CD4-positive, alpha-beta T cell treated with Interferon gamma for 1 hour (primary cell): ENCODE data around the gene MACF1.
"Not testable (repeated sequence)": the region's sequence is repeated elsewhere in the genome, so short reads cannot be mapped to it uniquely, and the experiment has no call there.

Source experiments
- DNase-seq: peaks from one replicate; pipeline ENCODE4 v3.0.0-alpha.2; 2020

Gene MACF1

GRCh38 chr1:39426346-39426745 is 221.9 kb downstream of the MACF1 start:
- no peak for DNase-seq

- DNase-seq: no peak
These were observed 222.9 kb downstream of the MACF1 start for GRCh38 chr1:39427374-39427773.

- no peak for DNase-seq
These were observed 223.4 kb downstream of the MACF1 start for GRCh38 chr1:39427912-39428311.

- DNase-seq: no peak
These were observed 227.4 kb downstream of the MACF1 start for GRCh38 chr1:39431927-39432326.

DNA sequence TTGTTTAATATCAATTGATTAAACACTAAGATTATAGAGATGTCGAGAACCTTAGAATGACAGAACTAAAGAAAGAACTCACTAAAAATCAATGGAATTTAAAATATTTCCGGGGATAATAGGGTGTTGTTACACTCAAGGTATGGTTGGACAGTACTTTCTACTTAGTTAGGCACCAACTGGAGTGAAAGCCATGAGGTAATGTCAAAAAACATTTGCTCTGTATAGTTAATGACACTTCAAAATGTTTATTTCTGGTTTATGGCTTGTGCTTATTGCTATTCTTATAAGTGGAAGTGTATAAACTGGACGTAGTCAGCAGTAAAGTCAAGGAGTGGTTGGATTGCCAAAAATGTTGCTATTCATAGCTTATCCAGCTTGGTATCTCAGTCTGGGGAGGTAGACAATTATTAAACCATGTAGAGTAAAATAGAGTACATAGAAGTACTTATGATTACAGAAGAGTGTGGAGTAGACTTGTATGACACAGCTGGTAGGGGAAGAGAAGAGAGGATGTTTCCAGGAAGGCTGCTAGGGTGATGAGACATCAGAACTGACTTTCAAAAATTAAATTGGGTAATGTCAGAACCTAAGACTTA is 230.4 kb downstream of the MACF1 start:
- DNase-seq: no peak

- no peak for DNase-seq
These were observed 231.1 kb downstream of the MACF1 start for GRCh38 chr1:39435597-39435996.

GRCh38 chr1:39436842-39437241 is 232.3 kb downstream of the MACF1 start:
- DNase-seq: no peak

DNA sequence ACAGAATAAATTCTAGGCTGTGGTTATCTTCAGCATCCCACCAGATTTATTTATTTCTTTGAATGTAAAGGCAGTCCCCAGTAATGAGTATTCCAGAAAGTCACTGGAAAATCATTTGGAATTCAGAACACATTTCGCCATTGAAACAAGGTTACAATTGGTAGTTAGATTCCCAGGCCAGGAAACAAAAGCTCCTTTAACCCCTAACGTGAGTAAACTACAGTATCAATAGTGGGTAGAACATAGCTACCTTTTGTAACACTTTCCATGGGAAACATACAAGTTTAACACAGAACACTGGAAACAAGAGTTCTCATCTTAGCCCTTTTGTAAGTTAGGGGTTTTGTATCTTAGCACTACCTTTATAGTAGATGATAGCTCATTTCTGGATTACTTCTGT is 233.5 kb downstream of the MACF1 start:
- DNase-seq: no peak

DNA sequence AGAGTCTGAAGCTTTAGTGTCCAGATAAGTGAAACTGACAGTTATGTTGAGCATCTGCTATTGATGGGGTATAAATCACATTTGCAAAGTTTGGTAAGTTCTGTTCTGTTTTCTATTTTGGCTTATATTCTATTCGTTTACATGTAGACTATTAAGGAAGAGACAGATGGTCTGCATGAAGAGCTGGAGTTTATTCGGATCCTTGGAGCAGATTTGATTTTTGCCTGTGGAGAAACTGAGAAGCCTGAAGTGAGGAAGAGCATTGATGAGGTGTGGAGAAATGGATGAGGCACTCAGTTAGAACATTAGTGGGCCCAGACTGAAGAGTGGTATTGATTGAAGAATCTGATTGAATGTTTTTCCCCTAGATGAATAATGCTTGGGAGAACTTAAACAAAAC is 236.4 kb downstream of the MACF1 start:
- DNase-seq: no peak

DNA sequence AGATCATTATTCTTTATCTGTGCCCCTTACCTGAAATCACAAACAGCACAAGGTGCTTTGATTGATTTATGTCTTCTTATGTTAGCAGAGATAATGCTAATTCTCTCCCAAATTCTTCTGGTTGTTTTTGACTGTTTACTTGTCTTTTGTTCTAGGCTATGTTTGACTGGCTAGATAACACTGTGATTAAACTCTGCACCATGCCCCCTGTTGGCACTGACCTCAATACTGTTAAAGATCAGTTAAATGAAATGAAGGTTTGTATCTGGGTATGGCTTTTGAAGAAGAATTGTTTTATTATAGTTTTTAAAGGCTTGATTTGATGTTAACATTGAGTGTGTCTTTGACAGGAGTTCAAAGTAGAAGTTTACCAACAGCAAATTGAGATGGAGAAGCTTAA is 237.3 kb downstream of the MACF1 start:
- no peak for DNase-seq

GRCh38 chr1:39445573-39445972 is 241.1 kb downstream of the MACF1 start:
- no peak for DNase-seq

GRCh38 chr1:39446986-39447567 is 242.6 kb downstream of the MACF1 start:
- no peak for DNase-seq

- not testable (repeated sequence) for DNase-seq
These were observed 245.5 kb downstream of the MACF1 start for GRCh38 chr1:39450041-39450440.

GRCh38 chr1:39450956-39451606 is 246.6 kb downstream of the MACF1 start:
- DNase-seq: no peak

DNA sequence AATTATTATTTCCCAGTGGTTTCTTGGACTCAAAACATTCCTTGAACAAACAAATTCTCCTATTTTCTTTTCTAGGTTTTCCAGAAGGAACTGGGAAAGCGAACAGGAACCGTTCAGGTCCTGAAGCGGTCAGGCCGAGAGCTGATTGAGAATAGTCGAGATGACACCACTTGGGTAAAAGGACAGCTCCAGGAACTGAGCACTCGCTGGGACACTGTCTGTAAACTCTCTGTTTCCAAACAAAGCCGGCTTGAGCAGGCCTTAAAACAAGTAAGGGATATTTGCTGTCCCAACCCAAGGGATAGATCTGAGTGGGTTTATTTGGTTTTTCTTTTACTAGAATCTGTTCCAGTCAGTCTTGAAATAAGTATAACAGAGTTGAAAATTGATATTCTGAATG is 247.6 kb downstream of the MACF1 start:
- no peak for DNase-seq

DNA sequence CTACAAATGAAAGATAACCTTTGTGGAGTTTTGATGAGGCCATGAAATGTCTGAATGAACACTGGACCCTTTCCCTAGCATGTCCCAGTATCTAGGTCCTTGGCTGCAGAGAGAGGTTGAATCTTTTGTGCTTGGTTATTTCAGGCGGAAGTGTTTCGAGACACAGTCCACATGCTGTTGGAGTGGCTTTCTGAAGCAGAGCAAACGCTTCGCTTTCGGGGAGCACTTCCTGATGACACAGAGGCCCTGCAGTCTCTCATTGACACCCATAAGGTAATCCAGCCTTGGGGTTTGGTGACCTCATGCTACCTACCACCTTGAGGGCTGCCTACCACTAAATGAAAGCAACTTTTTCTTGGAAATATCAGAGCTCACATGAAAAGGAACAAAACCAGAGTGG is 248.0 kb downstream of the MACF1 start:
- DNase-seq: no peak

GRCh38 chr1:39453603-39454002 is 249.1 kb downstream of the MACF1 start:
- no peak for DNase-seq

GRCh38 chr1:39458991-39459390 is 254.5 kb downstream of the MACF1 start:
- no peak for DNase-seq

DNA sequence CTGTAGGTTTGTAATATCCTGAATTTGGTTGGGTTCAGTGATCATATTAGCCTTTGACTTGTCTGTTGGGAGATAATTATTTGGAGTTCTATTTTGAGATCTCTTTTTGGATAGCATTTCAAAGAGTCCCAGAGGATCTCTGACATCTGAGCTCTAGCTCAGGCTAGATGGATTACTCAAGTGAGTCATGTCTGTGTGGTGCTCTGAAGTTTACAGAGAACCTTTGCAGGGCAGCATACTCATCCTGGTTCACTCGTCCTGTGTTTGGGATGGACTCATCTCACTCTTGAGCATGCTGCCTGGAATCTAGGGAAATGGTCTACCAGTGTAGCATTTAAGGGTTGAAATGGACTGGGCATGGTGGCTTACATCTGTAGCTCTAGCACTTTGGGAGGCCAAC is 257.6 kb downstream of the MACF1 start:
- no peak for DNase-seq

GRCh38 chr1:39466413-39467107 is 262.1 kb downstream of the MACF1 start:
- no peak for DNase-seq

DNA sequence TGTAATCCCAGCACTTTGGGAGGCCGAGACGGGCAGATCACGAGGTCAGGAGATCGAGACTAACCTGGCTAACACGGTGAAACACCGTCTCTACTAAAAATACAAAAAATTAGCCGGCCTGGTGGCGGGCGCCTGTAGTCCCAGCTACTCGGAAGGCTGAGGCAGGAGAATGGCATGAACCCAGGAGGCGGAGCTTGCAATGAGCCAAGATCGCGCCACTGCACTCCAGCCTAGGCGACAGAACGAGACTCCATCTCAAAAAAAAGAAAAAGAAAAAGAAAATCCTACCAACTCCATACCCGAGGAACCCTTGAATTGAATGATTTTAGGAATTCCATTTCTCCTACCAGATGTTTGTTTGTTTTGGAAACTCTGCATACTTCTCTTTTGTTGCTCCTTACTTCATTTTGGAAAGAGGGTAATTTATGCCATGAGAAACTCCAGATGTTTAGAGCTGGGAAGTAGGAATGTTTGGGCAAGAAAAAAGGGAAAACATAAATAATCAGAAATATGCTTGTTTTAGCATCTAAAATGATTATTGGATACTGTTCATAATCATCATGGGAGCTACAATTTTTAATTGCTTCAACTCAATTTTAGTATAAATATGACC is 262.7 kb downstream of the MACF1 start:
- DNase-seq: not testable (repeated sequence)

DNA sequence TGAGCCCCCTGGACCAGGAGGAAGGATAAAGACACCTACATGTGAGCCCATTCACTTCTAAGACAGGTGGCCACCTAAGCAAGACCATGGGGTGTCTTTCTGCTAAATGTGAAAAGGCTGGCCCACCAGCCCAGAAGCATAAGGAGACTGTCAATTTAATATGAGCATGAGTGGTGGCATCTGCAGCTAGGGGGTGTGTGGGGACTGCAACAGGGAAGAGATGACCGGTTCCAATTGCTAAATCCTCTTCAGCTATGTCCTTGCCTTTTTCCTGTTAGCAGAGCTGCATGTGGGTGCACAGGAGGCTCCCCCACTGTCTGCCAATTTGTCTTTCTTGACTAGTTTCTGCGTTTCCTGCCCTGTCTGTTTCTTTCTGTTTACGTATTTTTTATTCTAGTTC is 264.7 kb downstream of the MACF1 start:
- no peak for DNase-seq

DNA sequence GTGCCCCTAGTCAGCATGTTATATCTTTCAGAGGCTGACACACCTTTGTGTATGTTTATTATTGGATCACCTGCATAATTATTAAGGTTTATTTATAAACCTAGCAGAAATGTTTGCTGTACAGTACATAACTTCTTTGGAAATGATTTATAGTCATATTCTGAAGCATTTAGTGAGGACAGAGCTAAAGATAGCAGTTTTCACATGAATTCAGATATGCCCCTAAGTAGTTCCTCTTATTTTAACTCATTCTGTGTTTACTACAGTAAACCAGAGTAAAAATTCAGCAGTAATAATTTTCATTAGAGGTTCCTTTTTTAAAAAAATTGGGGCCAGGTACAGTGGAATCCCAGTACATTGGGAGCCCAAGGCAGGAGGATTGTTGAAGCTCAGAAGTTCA is 265.5 kb downstream of the MACF1 start:
- DNase-seq: no peak

DNA sequence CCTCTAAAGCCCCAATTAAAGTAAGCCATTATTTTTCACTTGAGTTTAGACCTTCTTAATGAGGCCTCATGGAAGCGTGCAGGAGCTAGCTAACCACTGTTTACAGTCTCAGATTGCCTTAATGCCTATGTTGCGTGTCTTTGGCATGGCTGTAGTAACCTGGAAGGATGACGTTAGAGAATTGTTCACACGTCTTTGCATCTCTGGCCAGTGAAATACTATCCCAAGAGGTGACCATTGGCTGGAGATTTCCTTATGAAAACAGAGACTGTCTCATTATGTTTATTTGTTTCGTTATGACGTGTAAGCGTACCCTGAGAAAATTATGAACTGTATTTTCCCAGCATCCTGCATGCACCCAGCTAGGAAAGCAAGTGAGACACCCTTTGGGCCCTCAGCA is 268.3 kb downstream of the MACF1 start:
- no peak for DNase-seq
